Measurements from ENCODE around the gene RABEP2.
"Not testable (repeated sequence)": the region's sequence is repeated elsewhere in the genome, so short reads cannot be mapped to it uniquely, and the experiment has no call there.

DNA sequence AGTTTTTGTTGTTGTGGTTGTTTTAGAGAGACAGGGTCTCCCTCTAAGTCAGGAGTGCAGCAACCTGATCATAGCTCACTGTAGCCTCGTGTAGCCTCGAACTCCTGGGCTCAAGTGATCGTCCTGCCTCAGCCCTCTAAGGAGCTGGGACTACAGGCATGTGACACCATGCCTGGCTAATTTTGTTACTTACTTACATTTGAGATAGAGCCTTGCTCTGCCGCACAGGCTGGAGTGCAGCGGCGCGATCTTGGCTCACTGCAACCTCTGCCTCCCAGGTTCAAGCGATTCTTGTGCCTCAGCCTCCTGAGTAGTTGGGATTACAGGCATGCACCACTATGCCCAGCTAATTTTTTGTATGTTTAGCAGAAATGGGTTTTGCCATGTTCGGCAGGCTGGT is 57.4 kb downstream of the RABEP2 start:
- TF ChIP-seq, protein P1, sequence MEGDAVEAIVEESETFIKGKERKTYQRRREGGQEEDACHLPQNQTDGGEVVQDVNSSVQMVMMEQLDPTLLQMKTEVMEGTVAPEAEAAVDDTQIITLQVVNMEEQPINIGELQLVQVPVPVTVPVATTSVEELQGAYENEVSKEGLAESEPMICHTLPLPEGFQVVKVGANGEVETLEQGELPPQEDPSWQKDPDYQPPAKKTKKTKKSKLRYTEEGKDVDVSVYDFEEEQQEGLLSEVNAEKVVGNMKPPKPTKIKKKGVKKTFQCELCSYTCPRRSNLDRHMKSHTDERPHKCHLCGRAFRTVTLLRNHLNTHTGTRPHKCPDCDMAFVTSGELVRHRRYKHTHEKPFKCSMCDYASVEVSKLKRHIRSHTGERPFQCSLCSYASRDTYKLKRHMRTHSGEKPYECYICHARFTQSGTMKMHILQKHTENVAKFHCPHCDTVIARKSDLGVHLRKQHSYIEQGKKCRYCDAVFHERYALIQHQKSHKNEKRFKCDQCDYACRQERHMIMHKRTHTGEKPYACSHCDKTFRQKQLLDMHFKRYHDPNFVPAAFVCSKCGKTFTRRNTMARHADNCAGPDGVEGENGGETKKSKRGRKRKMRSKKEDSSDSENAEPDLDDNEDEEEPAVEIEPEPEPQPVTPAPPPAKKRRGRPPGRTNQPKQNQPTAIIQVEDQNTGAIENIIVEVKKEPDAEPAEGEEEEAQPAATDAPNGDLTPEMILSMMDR (IDR thresholded peaks at IDR 0.05; ENCODE audit: low read depth, low read length, poor library complexity, severe bottlenecking) = not testable (repeated sequence)
- TF ChIP-seq EZH2phosphoT487 (IDR thresholded peaks at IDR 0.05; ENCODE audit: borderline replicate concordance, low read length) = not testable (repeated sequence)
